Progenitor cell of endocrine pancreas (in vitro differentiated cells): Measurements from ENCODE around the gene OSGEP. TPM values are rescaled to one million over a fixed set of nuclear protein-coding genes. Genes with fewer than 3 reads are reported as not detected.

Experiments
- DNase-seq: peaks from one replicate; pipeline ENCODE4 v3.0.0; 2021; ENCODE audit warnings: low spot score; ENCODE audit not compliant: unreplicated experiment
- H3K27ac Mint-ChIP-seq: 2 replicates; pipeline ENCODE4 v1.8.0; 2021; ENCODE audit warnings: mild to moderate bottlenecking, moderate library complexity, mixed read lengths
- H3K27me3 Mint-ChIP-seq: 2 replicates; pipeline ENCODE4 v1.8.0; 2021; ENCODE audit warnings: mixed read lengths
- H3K36me3 Mint-ChIP-seq: 2 replicates; pipeline ENCODE4 v1.8.0; 2022; ENCODE audit warnings: mixed read lengths; ENCODE audit not compliant: insufficient read depth
- H3K4me1 Mint-ChIP-seq: 2 replicates; pipeline ENCODE4 v1.8.0; 2021; ENCODE audit warnings: low read depth, mixed read lengths
- H3K4me3 Mint-ChIP-seq: 2 replicates; pipeline ENCODE4 v1.8.0; 2021; ENCODE audit warnings: low read depth, mild to moderate bottlenecking, moderate library complexity, mixed read lengths
- H3K9me3 Mint-ChIP-seq: 2 replicates; pipeline ENCODE4 v1.8.0; 2021; ENCODE audit warnings: low read depth, mixed read lengths
- CTCF ChIP-seq: fragments of 200-600 bp; sonication (generic); IDR thresholded peaks from one replicate; pipeline ENCODE4 v1.5.0; 2021; ENCODE audit warnings: antibody characterized with exemption, mild to moderate bottlenecking; ENCODE audit not compliant: unreplicated experiment
- total RNA-seq: library from RNA; stranded (reverse); gene quantifications from 2 replicates; pipeline ENCODE4 v1.2.1, GENCODE V29; 2021

OSGEP gene
- total RNA-seq, 1 donor from 2014 or later, result 89.0 TPM

- Mint-ChIP-seq H3K36me3 (no peaks in the 10 kb centered on the region), H3K27me3 (no peaks in the 10 kb centered on the region), H3K27ac (no peak overlapping the region), H3K4me1 (peaks cover 7% of the 10 kb centered on the region), H3K9me3 (no peaks in the 10 kb centered on the region), H3K4me3 (no peak overlapping the region)
- DNase-seq, result no peak
- no peak for TF ChIP-seq CTCF
Observed at GRCh38 chr14:20498622-20499021, 44.0 kb upstream of the OSGEP start.

- Mint-ChIP-seq H3K27me3 (no peaks in the 10 kb centered on the region), H3K9me3 (no peaks in the 10 kb centered on the region), H3K4me1 (peaks cover 5% of the 10 kb centered on the region), H3K36me3 (no peaks in the 10 kb centered on the region), H3K27ac (no peak overlapping the region), H3K4me3 (no peak overlapping the region)
- no peak for DNase-seq
- TF ChIP-seq CTCF, result no peak
Observed at GRCh38 chr14:20494935-20495766, 40.5 kb upstream of the OSGEP start.

- no peak for TF ChIP-seq CTCF
- Mint-ChIP-seq H3K36me3 (no peaks in the 10 kb centered on the region), H3K9me3 (no peaks in the 10 kb centered on the region), H3K4me1 (peaks cover 6% of the 10 kb centered on the region), H3K4me3 (no peak overlapping the region), H3K27ac (peak overlapping the region; percentile 88), H3K27me3 (no peaks in the 10 kb centered on the region)
- no peak for DNase-seq
Observed at GRCh38 chr14:20493634-20494033, 39.0 kb upstream of the OSGEP start.

GRCh38 chr14:20492486-20492885 lies 37.9 kb upstream of the OSGEP start:
- Mint-ChIP-seq H3K4me3 (no peak overlapping the region), H3K4me1 (peaks cover 8% of the 10 kb centered on the region), H3K36me3 (no peaks in the 10 kb centered on the region), H3K27ac (no peak overlapping the region), H3K27me3 (no peaks in the 10 kb centered on the region), H3K9me3 (no peaks in the 10 kb centered on the region)
- no peak for DNase-seq
- TF ChIP-seq CTCF, result no peak

- no peaks in the 10 kb centered on the region for H3K27me3 Mint-ChIP-seq
- peak overlapping the region; percentile 37 for H3K27ac Mint-ChIP-seq
Observed at GRCh38 chr14:20490563-20490962, 36.0 kb upstream of the OSGEP start.

More at GRCh38 chr14:20490563-20490962, 36.0 kb upstream of the OSGEP start:
- H3K4me1 Mint-ChIP-seq, result peaks cover 9% of the 10 kb centered on the region
- H3K36me3 Mint-ChIP-seq, result no peaks in the 10 kb centered on the region
- TF ChIP-seq CTCF, result no peak
- H3K4me3 Mint-ChIP-seq, result no peak overlapping the region
- H3K9me3 Mint-ChIP-seq, result no peaks in the 10 kb centered on the region
- no peak for DNase-seq
